ENCODE data around the gene ADAMTSL3.

Gene ADAMTSL3

DNA sequence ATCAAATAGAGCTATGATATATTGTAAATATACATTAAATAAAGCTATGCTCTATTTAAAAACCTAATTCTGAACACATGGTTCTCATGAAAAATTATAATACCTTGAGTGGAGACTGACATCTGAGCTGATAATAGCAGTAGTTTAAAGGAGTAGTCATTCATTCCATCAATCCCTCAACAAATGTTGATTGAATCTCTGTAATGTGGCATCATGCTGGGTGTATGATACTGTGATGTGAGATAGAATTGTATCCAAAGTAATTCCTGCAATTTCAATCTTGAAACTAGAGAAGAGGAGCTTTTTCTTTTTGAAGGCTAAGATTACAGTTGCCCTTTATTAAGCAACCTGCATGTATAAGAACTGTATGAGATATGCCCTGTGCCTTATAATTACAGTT, 63.1 kb downstream of the ADAMTSL3 start:
- Histone ChIP-seq H2AFZ (no peak overlapping the region), H3K9me3 (ENCODE audit: control insufficient read depth, low read length) (no peaks in the 10 kb centered on the region), H3K4me1 (no peaks in the 10 kb centered on the region), H3K9ac (no peak overlapping the region), H3K27ac (no peak overlapping the region), H3K4me2 (ENCODE audit: low read length) (no peak overlapping the region), H3K79me2 (no peaks in the 10 kb centered on the region), H3K27me3 (ENCODE audit: control insufficient read depth, insufficient read depth, low read length) (no peaks in the 10 kb centered on the region), H3K4me3 (ENCODE audit: low read depth, low read length) (no peak overlapping the region), H3K36me3 (ENCODE audit: control insufficient read depth, insufficient read depth, low read length) (no peaks in the 10 kb centered on the region)
- TF ChIP-seq, protein P1, sequence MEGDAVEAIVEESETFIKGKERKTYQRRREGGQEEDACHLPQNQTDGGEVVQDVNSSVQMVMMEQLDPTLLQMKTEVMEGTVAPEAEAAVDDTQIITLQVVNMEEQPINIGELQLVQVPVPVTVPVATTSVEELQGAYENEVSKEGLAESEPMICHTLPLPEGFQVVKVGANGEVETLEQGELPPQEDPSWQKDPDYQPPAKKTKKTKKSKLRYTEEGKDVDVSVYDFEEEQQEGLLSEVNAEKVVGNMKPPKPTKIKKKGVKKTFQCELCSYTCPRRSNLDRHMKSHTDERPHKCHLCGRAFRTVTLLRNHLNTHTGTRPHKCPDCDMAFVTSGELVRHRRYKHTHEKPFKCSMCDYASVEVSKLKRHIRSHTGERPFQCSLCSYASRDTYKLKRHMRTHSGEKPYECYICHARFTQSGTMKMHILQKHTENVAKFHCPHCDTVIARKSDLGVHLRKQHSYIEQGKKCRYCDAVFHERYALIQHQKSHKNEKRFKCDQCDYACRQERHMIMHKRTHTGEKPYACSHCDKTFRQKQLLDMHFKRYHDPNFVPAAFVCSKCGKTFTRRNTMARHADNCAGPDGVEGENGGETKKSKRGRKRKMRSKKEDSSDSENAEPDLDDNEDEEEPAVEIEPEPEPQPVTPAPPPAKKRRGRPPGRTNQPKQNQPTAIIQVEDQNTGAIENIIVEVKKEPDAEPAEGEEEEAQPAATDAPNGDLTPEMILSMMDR (IDR thresholded peaks at IDR 0.05): no peak

- Histone ChIP-seq H3K27ac (no peak overlapping the region), H3K4me1 (no peaks in the 10 kb centered on the region), H2AFZ (no peak overlapping the region), H3K36me3 (ENCODE audit: control insufficient read depth, insufficient read depth, low read length) (no peaks in the 10 kb centered on the region), H3K9me3 (ENCODE audit: control insufficient read depth, low read length) (no peaks in the 10 kb centered on the region), H3K79me2 (no peaks in the 10 kb centered on the region), H3K4me3 (ENCODE audit: low read depth, low read length) (no peak overlapping the region), H3K9ac (no peak overlapping the region), H3K4me2 (ENCODE audit: low read length) (no peak overlapping the region), H3K27me3 (ENCODE audit: control insufficient read depth, insufficient read depth, low read length) (no peaks in the 10 kb centered on the region)
- TF ChIP-seq, protein P1 (IDR thresholded peaks at IDR 0.05): no peak
Observed at GRCh38 chr15:83720468-83720867, 66.5 kb downstream of the ADAMTSL3 start.

GRCh38 chr15:83721031-83721430, 67.1 kb downstream of the ADAMTSL3 start:
- Histone ChIP-seq H3K27me3 (ENCODE audit: control insufficient read depth, insufficient read depth, low read length) (no peaks in the 10 kb centered on the region), H3K4me2 (ENCODE audit: low read length) (no peak overlapping the region), H3K9ac (no peak overlapping the region), H3K4me1 (no peaks in the 10 kb centered on the region), H2AFZ (no peak overlapping the region), H3K79me2 (no peaks in the 10 kb centered on the region), H3K9me3 (ENCODE audit: control insufficient read depth, low read length) (no peaks in the 10 kb centered on the region), H3K36me3 (ENCODE audit: control insufficient read depth, insufficient read depth, low read length) (no peaks in the 10 kb centered on the region), H3K4me3 (ENCODE audit: low read depth, low read length) (no peak overlapping the region), H3K27ac (no peak overlapping the region)
- TF ChIP-seq, protein P1 (IDR thresholded peaks at IDR 0.05): no peak

DNA sequence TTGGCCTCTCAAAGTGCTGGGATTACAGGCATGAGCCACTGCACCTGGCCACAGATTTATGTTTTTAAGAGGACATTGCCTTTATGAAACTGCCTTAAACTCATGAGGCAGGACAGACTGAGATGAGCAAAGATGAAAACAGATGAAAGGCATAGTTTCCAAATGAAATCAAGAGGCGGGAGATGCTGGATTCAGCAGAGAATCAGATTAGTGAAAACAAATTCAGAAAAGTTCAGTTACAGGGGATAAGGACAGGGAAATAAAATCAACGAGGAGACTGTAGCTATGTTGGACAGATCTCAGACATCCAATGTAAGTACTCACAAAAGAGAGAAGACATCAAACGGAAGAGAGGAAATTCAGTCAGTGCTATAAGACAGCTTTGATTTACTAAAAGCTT, 68.1 kb downstream of the ADAMTSL3 start:
- TF ChIP-seq, protein P1 (IDR thresholded peaks at IDR 0.05): no peak
- Histone ChIP-seq H3K36me3 (ENCODE audit: control insufficient read depth, insufficient read depth, low read length) (no peaks in the 10 kb centered on the region), H3K4me1 (no peaks in the 10 kb centered on the region), H3K4me3 (ENCODE audit: low read depth, low read length) (no peak overlapping the region), H3K9me3 (ENCODE audit: control insufficient read depth, low read length) (no peaks in the 10 kb centered on the region), H2AFZ (no peak overlapping the region), H3K4me2 (ENCODE audit: low read length) (no peak overlapping the region), H3K27ac (no peak overlapping the region), H3K9ac (no peak overlapping the region), H3K27me3 (ENCODE audit: control insufficient read depth, insufficient read depth, low read length) (no peaks in the 10 kb centered on the region), H3K79me2 (no peaks in the 10 kb centered on the region)

GRCh38 chr15:83723216-83723615, 69.3 kb downstream of the ADAMTSL3 start:
- no peak overlapping the region for H3K9ac ChIP-seq
- H3K27me3 ChIP-seq (ENCODE audit: control insufficient read depth, insufficient read depth, low read length): no peaks in the 10 kb centered on the region
- H2AFZ ChIP-seq: no peak overlapping the region
- H3K9me3 ChIP-seq (ENCODE audit: control insufficient read depth, low read length): no peaks in the 10 kb centered on the region
- H3K4me2 ChIP-seq (ENCODE audit: low read length): no peak overlapping the region
- no peaks in the 10 kb centered on the region for H3K79me2 ChIP-seq
- no peak overlapping the region for H3K4me3 ChIP-seq (ENCODE audit: low read depth, low read length)
- H3K27ac ChIP-seq: no peak overlapping the region
- no peaks in the 10 kb centered on the region for H3K36me3 ChIP-seq (ENCODE audit: control insufficient read depth, insufficient read depth, low read length)
- TF ChIP-seq, protein P1 (IDR thresholded peaks at IDR 0.05): no peak
- H3K4me1 ChIP-seq: no peaks in the 10 kb centered on the region
